RWPE1 (cell line): ENCODE data around the gene METTL25.

Source experiments
- CTCF ChIA-PET: fragments of 350-600 bp; sonication (Branson Sonifier 250); formaldehyde crosslinking; extraction: SDS; loops from one replicate; lab custom pipeline; 2021; lab: Yijun Ruan, JAX
- POLR2A ChIA-PET: fragments of 400-600 bp; formaldehyde crosslinking; extraction: SDS; loops from one replicate; lab custom pipeline; 2020; ENCODE audit warnings: antibody characterized with exemption; ENCODE audit not compliant: low non-redundant PET; lab: Yijun Ruan, JAX
- DNase-seq: peaks from one replicate; pipeline ENCODE4 v3.0.0; 2012; ENCODE audit warnings: low spot score
- H3K27ac ChIP-seq: fragments of 450-650 bp; 2 replicates; pipeline ENCODE4 v1.5.1; 2017
- CTCF ChIP-seq: fragments of 450-650 bp; conservative IDR thresholded peaks from 2 replicates; pipeline ENCODE4 v1.5.1; 2017; ENCODE audit warnings: low read depth, mild to moderate bottlenecking

Gene METTL25

GRCh38 chr12:82475211-82475610 lies 116.9 kb downstream of the METTL25 start:
- ChIA-PET CTCF (no interaction called here), POLR2A (no interaction called here)
- H3K27ac ChIP-seq, result no peak overlapping the region
- TF ChIP-seq CTCF, result no peak
- no peak for DNase-seq

- ChIA-PET CTCF (no interaction called here), POLR2A (no interaction called here)
- TF ChIP-seq CTCF, result no peak
- H3K27ac ChIP-seq, result no peak overlapping the region
- DNase-seq, result no peak
Measured at GRCh38 chr12:82476511-82476910, 118.2 kb downstream of the METTL25 start.

- DNase-seq, result no peak
- no peak overlapping the region for H3K27ac ChIP-seq
- no peak for TF ChIP-seq CTCF
- CTCF ChIA-PET, result interaction anchor here (0.6 kb wide), 1 partner anchor 12 kb away, joined by 4 read pairs; no protein-coding TSS in a partner anchor
- POLR2A ChIA-PET, result no interaction called here
Measured at GRCh38 chr12:82479511-82479910, 121.2 kb downstream of the METTL25 start.

- TF ChIP-seq CTCF, result no peak
- no peak overlapping the region for H3K27ac ChIP-seq
- CTCF ChIA-PET, result interaction anchor here (0.6 kb wide), 1 partner anchor 1089 kb away, joined by 3 read pairs; no protein-coding TSS in a partner anchor
- POLR2A ChIA-PET, result no interaction called here
- no peak for DNase-seq
Measured at GRCh38 chr12:82480606-82481005, 122.3 kb downstream of the METTL25 start.

- POLR2A ChIA-PET, result no interaction called here
- CTCF ChIA-PET, result no interaction called here
- no peak for TF ChIP-seq CTCF
- H3K27ac ChIP-seq, result no peak overlapping the region
- DNase-seq, result no peak
Measured at GRCh38 chr12:82481954-82482353, 123.6 kb downstream of the METTL25 start.

- no peak for DNase-seq
- TF ChIP-seq CTCF, result no peak
- ChIA-PET POLR2A (no interaction called here), CTCF (interaction anchor here (0.6 kb wide), 1 partner anchor 170 kb away, joined by 3 read pairs; no protein-coding TSS in a partner anchor)
- H3K27ac ChIP-seq, result no peak overlapping the region
Measured at GRCh38 chr12:82486524-82487235, 128.4 kb downstream of the METTL25 start.
